OCI-M2 (cell line): ENCODE results near the gene LRRC8E.
"Not testable (repeated sequence)": the region's sequence is repeated elsewhere in the genome, so short reads cannot be mapped to it uniquely, and the experiment has no call there.

ENCODE experiments used
- DNase-seq: peaks from one replicate; lab custom pipeline; 2025; ENCODE audit not compliant: unreplicated experiment; lab: John Stamatoyannopoulos, UW

LRRC8E gene

DNA sequence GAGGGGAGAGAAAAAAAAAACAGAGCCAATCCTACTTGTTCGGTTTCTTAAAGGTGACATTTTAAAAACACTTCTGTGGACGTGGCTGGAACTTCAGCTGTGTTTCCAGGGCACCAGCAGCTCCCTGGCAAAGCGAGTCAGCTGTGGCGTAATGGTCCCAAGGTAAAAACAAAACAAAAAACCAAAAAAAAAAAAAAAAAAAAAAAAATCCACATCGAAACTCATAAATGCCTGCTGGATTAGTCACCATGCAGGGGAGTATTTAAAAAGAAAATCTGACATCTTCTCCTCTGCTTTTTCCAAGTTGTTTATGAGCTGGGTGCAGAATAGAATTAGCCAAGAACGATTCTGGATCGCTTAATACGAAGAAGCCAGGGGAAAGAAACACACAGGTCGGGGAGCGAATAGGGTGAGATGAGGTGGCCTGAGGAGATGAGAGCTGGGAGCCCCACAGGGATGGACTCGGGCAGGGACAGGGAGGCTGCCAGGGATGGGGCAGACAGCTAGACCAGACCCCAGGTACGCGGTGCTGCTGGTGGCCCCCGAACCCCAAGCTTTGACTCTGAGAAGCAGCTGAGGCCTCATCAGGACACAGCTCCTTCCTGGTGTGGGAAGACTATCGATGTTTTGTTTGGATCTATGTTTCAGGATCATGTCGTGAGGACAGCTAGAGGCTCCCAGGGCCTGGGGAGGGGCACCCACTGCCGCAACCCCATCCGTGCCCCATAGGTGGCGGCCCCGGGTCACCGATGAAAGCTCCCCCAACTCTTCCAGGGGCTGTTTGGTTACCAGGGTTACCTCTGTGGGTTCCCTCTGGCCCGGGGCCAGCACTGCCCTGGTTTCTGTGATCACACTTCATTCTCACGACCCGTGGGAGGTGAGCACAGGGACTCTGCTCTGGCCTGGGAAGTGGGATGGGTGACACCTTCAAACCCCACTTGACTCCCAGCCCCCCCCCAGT lies 40.7 kb downstream of the LRRC8E start:
- no peak for DNase-seq

DNA sequence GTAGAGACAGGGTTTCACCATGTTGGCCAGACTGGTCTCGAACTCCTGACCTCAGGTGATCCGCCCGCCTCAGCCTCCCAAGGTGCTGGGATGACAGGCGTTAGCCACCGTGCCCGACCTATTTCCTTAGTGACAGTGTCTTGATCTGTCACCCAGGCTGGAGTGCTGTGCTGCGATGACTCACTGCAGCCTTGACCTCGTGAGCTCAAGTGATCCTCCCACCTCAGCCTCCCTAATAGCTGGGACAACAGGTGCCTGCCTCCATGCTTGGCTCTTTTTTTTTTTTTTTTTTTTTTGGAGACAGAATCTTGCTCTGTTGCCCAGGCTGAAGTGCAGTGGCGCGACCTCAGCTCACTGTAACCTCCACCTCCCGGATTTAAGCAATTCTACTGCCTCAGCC lies 41.7 kb downstream of the LRRC8E start:
- DNase-seq = not testable (repeated sequence)

DNA sequence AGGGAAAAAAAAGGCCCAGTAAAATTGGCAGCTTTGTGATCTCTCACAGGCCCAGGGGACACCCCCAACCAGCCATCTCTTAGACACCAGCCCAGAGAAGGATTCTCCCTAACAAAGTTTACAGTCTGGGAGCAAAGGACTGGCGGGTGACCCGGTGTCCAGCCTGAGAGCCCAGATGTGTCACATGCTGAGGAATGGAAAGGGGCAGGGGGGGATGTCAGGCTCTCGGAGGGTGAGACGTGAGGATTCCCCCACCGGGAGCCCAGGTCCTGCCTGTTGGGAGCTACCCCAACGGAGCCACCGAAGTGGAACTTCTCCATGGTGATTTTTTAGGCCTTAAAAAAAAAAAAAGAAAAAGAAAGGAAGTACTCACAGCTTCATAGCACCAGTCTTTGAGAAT lies 42.5 kb downstream of the LRRC8E start:
- DNase-seq = no peak

DNA sequence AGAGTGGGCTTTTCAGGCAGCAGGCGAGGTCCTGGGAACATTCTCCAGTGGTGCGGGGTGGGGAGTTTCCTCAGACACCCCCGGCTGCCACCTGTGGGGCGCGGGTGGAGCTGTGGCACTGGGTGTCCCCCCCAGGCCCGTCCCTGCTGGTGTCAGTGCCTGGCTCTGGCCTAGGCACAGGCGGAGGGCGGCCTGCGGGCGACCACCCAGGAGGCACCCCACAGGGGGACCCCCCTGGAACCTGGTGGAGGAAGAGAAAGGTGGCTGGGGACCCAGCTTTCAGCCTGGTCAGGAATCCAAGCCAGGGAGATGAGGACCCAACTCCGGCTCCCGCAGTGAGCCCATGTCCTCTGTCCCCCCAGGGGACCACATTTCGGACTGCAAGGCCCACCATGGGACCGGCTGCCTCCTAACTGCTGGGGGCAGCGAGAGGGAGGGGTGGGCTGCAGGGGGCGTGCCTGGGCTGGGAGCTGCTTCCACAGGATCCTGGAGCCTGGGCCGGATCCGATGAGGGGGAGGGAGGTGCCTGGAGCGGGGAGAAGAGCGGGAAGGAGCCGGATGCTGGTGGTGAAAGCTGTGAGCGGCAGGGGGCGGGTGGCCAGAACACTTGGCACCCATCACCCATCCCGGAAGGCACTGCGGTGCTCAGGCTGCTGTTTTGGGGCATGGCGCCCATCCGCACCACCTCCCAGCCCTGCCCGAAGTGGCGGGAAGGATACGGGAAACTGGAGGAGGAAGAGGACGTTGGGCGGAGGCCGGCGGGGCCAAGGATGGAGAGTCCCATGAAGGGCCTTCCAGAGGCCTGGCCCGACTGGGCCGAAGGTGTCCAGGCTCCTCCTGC lies 43.1 kb downstream of the LRRC8E start:
- DNase-seq = no peak

DNA sequence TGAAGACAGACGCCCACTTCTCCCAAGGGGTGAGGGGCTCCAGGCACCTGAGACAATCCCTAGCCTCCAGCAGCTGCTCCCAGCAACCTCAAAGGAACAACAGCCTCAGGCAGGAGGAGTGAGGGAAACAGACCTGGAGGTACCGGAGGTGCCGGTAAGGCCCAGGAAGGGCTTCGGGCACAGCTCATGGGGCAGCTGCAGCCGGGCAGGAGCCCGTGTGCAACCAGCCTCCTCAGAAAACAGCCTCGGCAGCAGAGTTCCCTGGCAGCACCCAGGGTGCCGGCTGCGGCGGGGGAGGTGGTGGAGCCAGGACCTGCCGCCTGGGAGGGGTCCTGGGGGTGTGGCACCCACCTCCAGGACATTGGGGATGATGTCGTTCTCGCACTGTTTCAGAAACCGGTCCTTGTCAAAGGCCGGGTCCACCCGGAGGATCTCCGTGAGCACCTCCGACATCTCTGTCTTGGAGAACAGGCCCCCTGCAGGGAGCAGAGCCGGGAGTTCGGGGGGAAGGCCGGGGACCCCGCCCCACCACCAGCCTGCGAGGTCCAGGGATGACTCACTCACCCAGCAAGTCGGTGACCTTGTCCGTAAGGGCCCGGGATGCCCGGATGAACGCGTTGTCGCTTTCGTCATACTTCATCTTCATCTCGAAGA lies 44.1 kb downstream of the LRRC8E start:
- no peak for DNase-seq

DNA sequence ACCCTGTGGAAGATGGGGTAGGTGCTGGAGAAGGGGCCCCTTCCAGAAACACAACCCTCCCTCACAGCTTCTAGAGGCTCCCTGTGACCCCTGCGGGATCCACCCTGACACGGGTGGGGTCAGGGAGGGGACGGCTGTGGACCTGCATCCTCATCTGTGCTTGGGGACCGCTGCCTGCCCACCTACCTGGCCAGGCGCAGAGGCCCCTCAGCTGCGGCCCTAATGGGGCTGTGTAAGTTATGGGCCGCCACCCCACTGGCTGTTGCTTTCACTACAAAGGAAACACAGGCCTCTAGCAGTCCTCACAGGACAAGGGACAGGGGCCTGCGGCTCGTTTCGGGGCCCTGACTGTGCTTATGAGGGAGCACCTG lies 44.6 kb downstream of the LRRC8E start:
- no peak for DNase-seq

DNA sequence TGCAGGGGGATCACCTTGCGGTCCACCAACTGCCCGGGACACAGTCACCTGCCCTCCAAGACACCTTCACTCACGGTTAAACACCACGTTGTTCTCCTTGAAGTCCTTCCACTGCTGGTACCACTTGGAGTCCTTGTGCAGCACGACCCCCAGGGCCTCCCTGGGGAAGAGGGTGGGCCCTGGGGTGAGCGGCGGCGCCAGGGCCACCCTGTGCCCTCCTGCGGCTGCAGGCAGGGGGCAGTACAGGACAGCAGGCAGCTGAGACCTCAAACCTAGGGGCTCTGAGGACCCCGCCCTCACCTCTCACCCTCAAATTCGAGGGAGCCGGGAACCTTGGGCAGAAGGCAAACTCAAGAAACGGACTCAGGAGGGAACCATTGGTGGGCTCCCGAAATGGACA lies 45.1 kb downstream of the LRRC8E start:
- no peak for DNase-seq

DNA sequence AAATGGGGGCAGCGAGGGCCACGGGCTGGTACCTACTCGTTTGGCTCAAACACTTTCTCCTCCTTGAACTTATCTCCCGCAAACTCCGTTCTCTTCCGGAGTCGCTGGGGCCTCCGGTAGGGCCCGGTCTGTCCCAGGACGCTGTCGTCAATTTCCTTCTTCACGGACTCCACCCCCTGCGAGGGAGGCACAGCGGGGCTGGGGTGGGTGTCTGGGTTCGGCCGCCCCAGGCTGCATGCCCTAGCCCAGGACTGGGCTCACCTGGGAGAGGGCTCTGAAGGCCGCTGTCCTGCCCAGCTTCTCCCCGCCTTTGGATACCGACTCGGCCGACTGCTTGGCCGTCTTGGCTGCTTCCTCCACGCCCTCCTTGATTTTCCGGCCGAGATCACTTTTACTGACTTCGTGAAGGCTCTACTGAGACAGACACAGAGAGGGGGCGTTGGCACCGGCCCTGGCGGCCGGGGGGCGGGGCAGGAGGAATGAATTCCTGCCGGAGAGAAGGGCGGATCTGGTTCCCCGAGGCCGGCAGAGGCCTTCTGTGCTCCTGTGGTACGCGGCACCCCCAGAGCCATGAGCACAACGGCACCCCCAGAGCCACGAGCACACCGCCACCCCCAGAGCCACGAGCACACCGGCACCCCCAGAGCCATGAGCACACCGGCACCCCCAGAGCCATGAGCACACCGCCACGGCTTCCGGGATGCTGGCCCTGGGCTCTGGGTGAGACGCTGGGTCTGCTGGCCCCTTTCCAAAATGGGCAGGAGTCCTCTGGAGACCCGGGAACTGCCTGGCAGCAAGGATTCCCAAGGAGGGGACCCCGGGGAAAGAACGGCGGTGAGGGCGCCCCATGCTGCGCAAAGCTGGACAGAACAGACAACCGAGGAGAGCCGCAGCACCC lies 45.8 kb downstream of the LRRC8E start:
- no peak for DNase-seq

DNA sequence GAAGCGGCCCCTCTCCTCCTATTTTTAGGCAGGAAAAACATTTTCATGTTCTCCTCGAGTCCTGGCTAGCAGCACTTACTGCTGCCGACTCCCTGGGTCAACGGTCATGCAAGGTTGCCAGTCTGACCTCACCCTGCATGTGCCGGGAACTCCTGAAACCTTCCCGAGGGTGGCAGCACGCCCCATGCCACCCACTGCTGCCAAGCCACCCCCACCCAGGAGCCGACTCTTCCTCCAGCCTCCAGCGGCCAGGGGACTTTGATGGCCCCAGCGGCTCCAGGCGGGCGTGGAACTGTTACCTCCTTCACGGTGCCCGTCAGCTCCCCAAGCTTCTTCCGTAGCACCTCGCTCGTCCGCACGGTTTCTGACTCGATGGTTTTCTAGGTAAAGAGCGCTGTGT lies 46.5 kb downstream of the LRRC8E start:
- no peak for DNase-seq

DNA sequence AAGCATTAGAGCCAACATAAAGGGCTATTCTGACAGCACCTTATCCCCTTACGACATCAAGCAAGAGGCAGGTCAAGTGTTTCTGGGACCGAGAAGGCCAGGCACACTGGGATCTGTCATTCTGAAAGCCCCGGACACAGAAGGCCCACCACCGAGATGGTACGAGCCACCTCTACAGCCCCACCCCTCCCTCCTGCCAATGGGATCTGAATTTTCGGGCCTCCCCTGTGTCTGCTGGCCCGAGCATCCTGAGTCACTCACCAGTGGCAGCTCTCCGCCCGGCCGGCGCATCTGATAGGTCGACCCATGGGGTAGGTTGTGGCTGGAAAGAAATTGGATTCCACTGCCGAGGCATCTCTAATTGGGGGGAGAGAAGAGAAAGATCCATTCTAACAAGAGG lies 52.5 kb downstream of the LRRC8E start:
- no peak for DNase-seq

DNA sequence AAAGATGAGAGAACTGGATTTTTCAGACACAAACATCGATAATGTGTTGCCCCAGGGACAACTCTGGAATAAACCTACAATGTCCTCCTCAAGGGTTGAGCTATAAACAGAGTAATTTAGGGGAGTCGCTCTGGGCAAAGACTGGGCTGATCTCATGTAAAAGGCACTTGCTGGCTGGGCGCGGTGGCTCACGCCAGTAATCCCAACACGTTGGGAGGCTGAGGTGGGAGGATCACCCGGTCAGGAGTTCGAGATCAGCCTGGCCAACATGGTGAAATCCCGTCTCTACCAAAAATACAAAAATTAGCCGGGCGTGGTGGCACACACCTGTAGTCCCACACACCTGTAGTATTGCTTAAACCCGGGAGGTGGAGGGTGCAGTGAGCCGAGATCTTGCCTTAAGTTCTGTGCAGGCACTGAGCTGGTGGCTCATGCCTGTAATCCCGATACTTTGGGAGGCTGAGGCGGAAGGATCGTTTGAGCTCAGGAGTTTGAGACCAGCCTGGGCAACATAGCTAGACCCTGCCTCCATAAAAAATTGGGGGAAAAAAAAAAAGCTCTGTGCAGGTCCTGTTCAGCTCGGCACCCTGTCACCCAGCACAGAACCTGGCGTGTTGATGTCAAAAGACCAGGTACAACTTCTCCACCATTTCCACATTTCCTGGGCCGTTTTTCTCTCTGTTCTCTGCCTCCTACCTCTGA lies 53.7 kb downstream of the LRRC8E start:
- no peak for DNase-seq

DNA sequence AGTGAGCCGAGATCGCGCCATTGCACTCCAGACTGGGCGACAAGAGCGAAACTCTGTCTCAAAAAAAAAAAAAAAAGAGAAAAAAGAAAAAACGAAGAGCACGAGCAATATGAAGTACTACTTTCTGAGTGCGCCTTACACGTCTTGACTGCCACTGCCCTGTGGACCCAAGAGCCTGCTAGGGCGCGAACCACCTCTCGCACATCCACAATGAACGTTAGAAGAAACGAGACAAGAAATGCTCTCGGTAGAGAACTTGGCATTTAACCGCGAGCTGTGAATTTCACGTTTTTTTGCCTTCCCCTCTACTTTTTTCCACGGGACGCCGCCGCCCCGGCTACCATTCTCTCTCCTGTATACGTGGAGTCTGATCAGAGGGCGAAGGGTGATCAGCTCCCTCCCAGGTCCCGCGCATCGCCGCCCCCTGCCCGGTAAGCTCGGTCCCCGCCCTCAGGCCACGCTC lies 54.7 kb downstream of the LRRC8E start:
- no peak for DNase-seq

DNA sequence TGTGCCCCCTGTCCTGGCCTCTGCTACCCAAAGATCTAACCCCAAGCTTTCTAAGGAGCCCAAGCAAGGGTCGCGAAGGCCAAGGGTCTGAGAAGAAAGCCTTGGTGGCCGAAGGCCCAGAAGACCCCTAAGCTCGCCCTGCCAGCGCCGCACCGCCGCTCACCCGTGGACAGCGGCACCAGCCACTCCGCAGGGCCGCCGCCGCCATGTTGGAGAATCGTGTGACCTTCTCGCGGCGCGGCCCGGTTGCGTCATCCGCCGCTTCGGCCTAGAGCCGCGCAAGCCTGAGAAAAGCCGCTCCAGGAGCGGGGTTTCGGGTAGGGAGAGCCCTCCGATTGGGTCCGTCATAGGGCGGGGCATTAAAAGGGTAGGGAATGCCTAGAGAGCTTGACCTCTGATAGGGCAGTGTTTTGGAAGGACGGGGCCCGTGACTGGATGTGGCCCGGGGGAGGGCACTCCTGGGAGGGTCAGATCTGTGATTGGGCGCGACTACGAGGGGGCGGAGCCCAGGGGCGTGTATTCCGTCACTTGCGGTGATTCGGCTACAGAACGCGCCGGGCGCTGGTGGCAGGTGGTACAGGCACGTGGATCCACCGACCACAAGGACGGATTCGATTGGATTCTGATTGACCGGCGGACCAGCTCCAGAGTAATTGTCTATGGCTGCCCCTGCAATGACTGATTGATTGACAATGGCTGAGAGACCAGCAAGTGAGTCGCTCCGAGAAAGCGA lies 55.3 kb downstream of the LRRC8E start, which contains the start of gene TIMM44:
TIMM44 (minus strand) TSS at position 223 of the 733 bp plus-strand sequence; CDS start at position 208, 15 bp downstream.
- DNase-seq = peak; percentile 91

DNA sequence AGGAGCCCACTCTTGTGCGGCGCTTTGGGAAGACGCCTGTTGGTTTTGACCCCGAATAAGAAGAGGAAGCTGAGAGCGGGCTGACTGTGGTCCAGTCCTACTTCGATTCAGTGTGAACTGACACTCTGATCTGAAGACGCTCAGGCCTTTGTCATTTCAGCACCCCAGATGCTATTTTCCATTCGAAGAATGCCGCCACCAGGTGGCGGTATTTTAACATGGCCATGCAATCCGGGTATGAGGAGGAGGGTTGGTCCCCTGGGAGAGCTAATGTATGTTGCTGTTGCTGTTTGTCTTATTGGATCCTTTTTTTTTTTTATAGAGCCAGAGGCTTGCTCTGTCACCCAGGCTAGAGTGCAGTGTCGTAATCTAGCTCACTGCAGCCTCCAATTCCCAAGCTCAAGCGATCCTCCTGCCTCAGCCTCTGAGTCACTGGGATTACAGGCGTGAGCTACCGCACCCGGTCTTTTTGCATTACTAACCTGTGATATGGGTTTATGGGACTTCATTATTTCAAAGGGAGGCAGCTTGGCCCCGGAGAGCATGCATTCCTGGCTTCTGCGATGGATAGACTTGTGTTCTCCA lies 56.0 kb downstream of the LRRC8E start:
- peak; percentile 67 for DNase-seq

DNA sequence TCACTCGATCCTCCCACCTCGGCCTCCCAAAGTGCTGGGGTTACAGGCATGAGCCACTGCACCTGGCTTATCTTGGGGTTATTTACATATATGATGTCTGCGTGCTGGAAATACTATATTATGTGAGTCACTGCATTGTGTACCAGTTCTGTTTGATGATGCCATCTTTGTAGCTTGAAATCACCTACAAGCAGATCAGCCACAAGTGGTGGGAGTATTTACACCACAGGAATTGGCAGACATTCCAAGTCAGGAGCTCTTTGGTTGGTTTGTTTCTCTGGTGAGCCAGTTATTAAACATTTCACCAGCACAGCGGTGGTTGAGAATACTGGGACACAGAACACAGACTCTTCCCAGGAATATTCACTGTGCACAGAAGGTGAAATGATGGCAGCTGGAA lies 59.6 kb downstream of the LRRC8E start:
- no peak for DNase-seq
